ENCODE data around the gene CPLX1. TPM values are rescaled to one million over a fixed set of nuclear protein-coding genes. Genes with fewer than 3 reads are reported as not detected.

Gene CPLX1
- total RNA-seq, result 1 to 10 TPM in 3 of 5 donors, under 1 TPM in 2; 0.73 to 2.6 (median 1.2) TPM
- 0.15 TPM for total RNA-seq (2013)
- 0.11 to 1.5 (median 0.55) reads per million in 29 experiments for total RNA-seq

DNA sequence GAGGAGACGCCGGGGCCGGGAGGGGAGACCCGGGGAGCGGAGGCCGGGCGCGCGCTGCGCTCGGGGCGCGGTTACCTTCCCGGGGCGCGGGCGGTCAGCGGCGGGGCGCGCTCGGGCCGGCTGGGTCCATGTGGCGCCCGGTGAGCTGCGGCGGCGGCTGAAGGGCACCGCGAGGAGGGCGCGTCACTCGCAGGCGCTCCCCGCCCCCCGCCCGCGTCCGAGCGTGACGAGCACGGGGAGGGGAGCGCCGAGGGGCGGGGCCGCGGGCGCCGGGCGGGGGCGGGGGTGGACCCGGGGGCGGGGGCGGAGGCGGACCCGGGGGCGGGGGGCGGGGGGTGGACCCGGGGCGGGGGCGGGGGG is at the start of gene CPLX1:
Gene CPLX1 (minus strand): TSS at position 159 of the 360 bp plus-strand sequence. CDS start 1,607 bp downstream, outside the sequence.
- H3K4me1 Mint-ChIP-seq, result peaks cover 0 to 8% (median 7%) of the 10 kb centered on the region in 3 donors

DNA sequence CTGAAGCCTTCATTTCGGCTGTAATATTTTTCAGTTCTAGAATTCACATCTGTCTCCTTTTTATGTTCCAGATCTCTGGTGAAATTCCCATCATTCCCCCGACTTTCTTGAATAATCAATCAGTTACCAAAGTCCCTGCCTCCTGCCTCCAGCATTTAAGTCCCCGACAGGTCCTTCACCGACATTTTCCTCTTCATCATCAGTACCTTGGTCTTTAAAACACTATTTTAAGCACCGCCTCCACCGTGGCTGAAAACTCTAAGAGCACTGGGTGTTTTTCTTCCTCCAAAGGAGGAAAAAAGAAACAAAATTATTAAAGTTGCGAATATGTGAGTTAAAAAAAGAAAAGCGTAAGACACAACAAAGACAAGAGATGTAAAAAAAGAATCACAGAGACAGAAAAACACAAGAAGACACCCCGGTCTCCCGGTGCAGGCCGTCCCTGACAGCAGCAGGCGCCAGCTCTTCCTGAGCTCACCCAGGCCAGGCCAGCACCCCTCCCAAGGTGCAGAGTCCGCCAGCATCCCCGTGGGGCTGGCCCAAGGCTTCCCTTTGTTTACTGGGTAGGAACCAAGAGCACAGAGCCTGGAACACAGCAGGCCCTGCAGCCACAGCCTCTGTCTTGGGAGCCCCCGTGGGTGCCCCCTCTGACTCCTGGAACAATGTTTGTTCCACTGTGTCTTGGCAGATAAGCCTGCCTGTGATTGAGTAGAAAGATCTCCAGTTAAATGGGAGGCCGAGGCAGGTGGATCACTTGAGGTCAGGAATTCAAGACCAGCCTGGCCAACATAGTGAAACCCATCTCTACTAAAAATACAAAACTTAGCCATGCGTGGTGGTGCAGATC is 49.3 kb upstream of the CPLX1 start:
- no peaks in the 10 kb centered on the region for H3K27me3 ChIP-seq (replicated peaks in 1 of 2; ENCODE audit: control insufficient read depth in 2 of 2, extremely low read depth in 1 of 2, insufficient read depth in 2 of 2, low read length in 1 of 2)
- H3K4me1 ChIP-seq (ENCODE audit: control insufficient read depth in 1 of 2, extremely low read depth in 1 of 2, insufficient read depth in 2 of 2, low read length in 2 of 2), result peaks cover 0 to 20% of the 10 kb centered on the region in 2 experiments
- H3K9me3 Mint-ChIP-seq, result no peaks in the 10 kb centered on the region
- no peak overlapping the region for H3K27ac ChIP-seq (ENCODE audit: low read length)
- no peak overlapping the region for H3K4me3 ChIP-seq (ENCODE audit: control insufficient read depth in 1 of 2, extremely low read depth in 1 of 2, low read length in 1 of 2)
- CTCF ChIA-PET, result no interaction called here
- H3K27ac Mint-ChIP-seq, result peak overlapping the region; percentile 5 to 10
- H3K36me3 ChIP-seq (ENCODE audit: control insufficient read depth in 2 of 2, extremely low read depth in 1 of 2, insufficient read depth in 1 of 2, low read length in 1 of 2), result peaks cover 24 to 62% of the 10 kb centered on the region in 2 donors
- H3K9me3 ChIP-seq, result no peaks in the 10 kb centered on the region
- POLR2A ChIA-PET, result no interaction called here
- H3K36me3 Mint-ChIP-seq, result peaks cover 40% of the 10 kb centered on the region
- no peaks in the 10 kb centered on the region for H3K27me3 Mint-ChIP-seq
- DNase-seq (no peak), ATAC-seq (replicated peaks in 1 of 4) (no peak)
- peaks cover 23 to 41% (median 27%) of the 10 kb centered on the region in 3 donors for H3K4me1 Mint-ChIP-seq
- 93% methylated on average over 6 of the region's 17 CpGs for WGBS (ENCODE audit: insufficient coverage)
- H3K4me3 Mint-ChIP-seq, result no peak overlapping the region

More for the DNA sequence above, at the start of gene CPLX1:
- CTCF ChIA-PET, result interaction anchor here in 1 of 2 donors (0.7 kb wide), 1 partner anchor 372 kb away, joined by 6 read pairs; no protein-coding TSS in a partner anchor
- Histone ChIP-seq H3K36me3 (ENCODE audit: control insufficient read depth in 2 of 2, extremely low read depth in 1 of 2, insufficient read depth in 1 of 2, low read length in 1 of 2) (no peaks in the 10 kb centered on the region), H3K4me1 (ENCODE audit: control insufficient read depth in 1 of 2, extremely low read depth in 1 of 2, insufficient read depth in 2 of 2, low read length in 2 of 2) (peaks cover 0 to 19% of the 10 kb centered on the region in 2 experiments), H3K27ac (ENCODE audit: low read length) (no peak within 1 kb of the TSS), H3K9me3 (no peaks in the 10 kb centered on the region), H3K27me3 (replicated peaks in 1 of 2; ENCODE audit: control insufficient read depth in 2 of 2, extremely low read depth in 1 of 2, insufficient read depth in 2 of 2, low read length in 1 of 2) (peaks cover 3 to 87% of the 10 kb centered on the region in 2 experiments), H3K4me3 (ENCODE audit: control insufficient read depth in 1 of 2, extremely low read depth in 1 of 2, low read length in 1 of 2) (peak within 1 kb of the TSS in 1 of 2 donors; percentile 19)
- DNase-seq, result peak in 4 of 35 experiments; percentile 3 to 47 (median 15)
- Mint-ChIP-seq H3K27ac (no peak within 1 kb of the TSS), H3K4me3 (peak within 1 kb of the TSS in 2 of 3 donors; percentile 21 to 61), H3K36me3 (peaks cover 3% of the 10 kb centered on the region), H3K27me3 (peaks cover 33 to 59% of the 10 kb centered on the region in 2 donors), H3K9me3 (no peaks in the 10 kb centered on the region)
- POLR2A ChIA-PET, result no interaction called here
- ATAC-seq (replicated peaks in 1 of 4), result peak in 3 of 4 experiments; percentile 13 to 48 (median 15)
- 6% methylated on average over 26 of the region's 61 CpGs for WGBS (ENCODE audit: insufficient coverage)

DNA sequence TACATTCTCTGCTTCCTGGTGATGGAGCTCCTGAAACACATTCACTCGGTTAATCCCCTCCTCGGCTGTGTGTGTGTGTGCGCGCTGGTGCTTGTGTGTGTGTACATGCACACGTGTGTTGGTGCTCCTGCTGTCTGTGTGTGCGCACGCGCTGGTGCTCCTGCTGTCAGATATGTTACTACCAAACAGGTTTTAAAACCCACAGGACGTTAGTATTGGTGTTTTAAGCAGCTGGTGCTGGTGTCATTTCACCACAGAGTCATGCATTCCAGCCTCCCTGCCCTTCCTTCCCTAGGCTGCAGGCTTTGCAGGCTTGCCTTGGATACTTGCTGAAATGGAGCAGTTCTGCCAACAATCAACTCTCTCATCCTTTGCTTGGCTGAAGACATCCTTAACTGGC is 48.1 kb upstream of the CPLX1 start:
- ChIA-PET CTCF (no interaction called here), POLR2A (no interaction called here)
- H3K36me3 ChIP-seq (ENCODE audit: control insufficient read depth in 2 of 2, extremely low read depth in 1 of 2, insufficient read depth in 1 of 2, low read length in 1 of 2), result peaks cover 25 to 62% of the 10 kb centered on the region in 2 donors
- no peak overlapping the region for H3K27ac ChIP-seq (ENCODE audit: low read length)
- H3K4me1 Mint-ChIP-seq, result peaks cover 12 to 30% (median 18%) of the 10 kb centered on the region in 3 donors
- no peak overlapping the region for H3K4me3 Mint-ChIP-seq
- DNase-seq, result no peak
- no peak overlapping the region for H3K4me3 ChIP-seq (ENCODE audit: control insufficient read depth in 1 of 2, extremely low read depth in 1 of 2, low read length in 1 of 2)
- H3K9me3 ChIP-seq, result no peaks in the 10 kb centered on the region
- no peaks in the 10 kb centered on the region for H3K27me3 ChIP-seq (replicated peaks in 1 of 2; ENCODE audit: control insufficient read depth in 2 of 2, extremely low read depth in 1 of 2, insufficient read depth in 2 of 2, low read length in 1 of 2)
- no peak overlapping the region for H3K27ac Mint-ChIP-seq
- no CpG with 5 or more reads among the region's 9 CpGs for WGBS (ENCODE audit: insufficient coverage)
- ATAC-seq (replicated peaks in 1 of 4), result no peak
- peaks cover 0 to 11% of the 10 kb centered on the region in 2 experiments for H3K4me1 ChIP-seq (ENCODE audit: control insufficient read depth in 1 of 2, extremely low read depth in 1 of 2, insufficient read depth in 2 of 2, low read length in 2 of 2)
- no peaks in the 10 kb centered on the region for H3K9me3 Mint-ChIP-seq
- H3K27me3 Mint-ChIP-seq, result no peaks in the 10 kb centered on the region
- H3K36me3 Mint-ChIP-seq, result peaks cover 47% of the 10 kb centered on the region

DNA sequence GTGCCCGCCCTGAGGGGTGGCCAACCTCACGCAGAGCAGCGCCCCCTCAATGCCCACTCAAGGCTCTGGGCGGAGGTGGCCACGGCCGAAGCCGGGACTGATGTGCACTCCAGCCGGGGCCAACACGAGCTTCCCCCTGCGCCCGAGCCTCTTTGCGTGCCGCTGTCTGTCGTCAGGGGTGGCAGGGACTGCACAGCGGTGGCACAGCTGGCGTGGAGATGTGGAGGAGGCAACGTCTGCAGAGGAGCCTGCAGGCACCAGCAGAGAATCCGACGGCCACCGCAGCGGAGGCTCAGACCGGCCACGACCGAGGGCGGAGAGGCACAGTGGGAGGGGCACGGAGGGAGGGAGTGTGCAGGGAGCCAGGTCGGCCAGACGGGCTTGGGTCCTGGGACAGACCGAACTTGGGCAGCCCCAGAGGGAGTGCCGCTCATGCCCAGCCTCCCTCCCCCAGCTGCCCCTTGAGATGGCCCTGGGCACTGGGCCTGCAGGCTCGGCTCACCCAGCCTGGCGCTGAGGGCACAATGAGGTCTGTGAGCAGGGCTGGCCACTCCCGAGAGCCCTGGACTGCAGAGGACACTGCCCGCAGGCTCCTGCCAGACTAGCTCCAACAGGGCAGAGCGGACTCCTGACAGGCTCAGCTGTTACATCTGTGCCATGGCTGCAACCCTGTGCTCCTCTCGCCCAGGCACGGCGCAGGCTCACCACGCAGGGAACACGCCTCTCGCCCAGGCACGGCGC is 46.5 kb upstream of the CPLX1 start:
- Mint-ChIP-seq H3K4me3 (no peak overlapping the region), H3K36me3 (peaks cover 46% of the 10 kb centered on the region), H3K4me1 (peaks cover 0 to 18% (median 6%) of the 10 kb centered on the region in 3 donors), H3K27ac (no peak overlapping the region), H3K27me3 (no peaks in the 10 kb centered on the region), H3K9me3 (no peaks in the 10 kb centered on the region)
- Histone ChIP-seq H3K27ac (ENCODE audit: low read length) (no peak overlapping the region), H3K27me3 (replicated peaks in 1 of 2; ENCODE audit: control insufficient read depth in 2 of 2, extremely low read depth in 1 of 2, insufficient read depth in 2 of 2, low read length in 1 of 2) (no peaks in the 10 kb centered on the region), H3K4me1 (ENCODE audit: control insufficient read depth in 1 of 2, extremely low read depth in 1 of 2, insufficient read depth in 2 of 2, low read length in 2 of 2) (no peaks in the 10 kb centered on the region), H3K9me3 (no peaks in the 10 kb centered on the region), H3K36me3 (ENCODE audit: control insufficient read depth in 2 of 2, extremely low read depth in 1 of 2, insufficient read depth in 1 of 2, low read length in 1 of 2) (peaks cover 33 to 68% of the 10 kb centered on the region in 2 donors), H3K4me3 (ENCODE audit: control insufficient read depth in 1 of 2, extremely low read depth in 1 of 2, low read length in 1 of 2) (no peak overlapping the region)
- CTCF ChIA-PET, result no interaction called here
- POLR2A ChIA-PET, result no interaction called here
- peak in 1 of 4 experiments; percentile 10 for ATAC-seq (replicated peaks in 1 of 4)
- DNase-seq, result no peak
- 96% methylated on average over 42 of the region's 43 CpGs for WGBS (ENCODE audit: insufficient coverage)

DNA sequence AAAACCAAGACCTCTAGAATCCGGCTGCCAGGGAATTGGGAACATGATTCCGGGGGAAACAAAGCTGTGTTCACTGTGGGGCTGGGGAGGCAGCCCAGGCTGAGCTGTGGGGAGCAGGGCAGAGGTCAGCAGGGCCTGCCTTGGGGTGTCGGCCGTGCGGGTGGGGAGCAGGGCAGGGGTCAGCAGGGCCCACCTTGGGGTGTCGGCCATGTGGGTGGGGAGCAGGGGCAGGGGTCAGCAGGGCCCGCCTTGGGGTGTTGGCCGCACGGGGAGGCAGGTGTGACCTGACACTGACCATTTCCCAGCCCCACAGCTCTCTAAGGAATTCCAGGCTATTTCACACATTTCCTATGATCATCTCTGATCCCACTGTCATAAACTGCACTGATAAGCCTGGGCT is 45.6 kb upstream of the CPLX1 start:
- Histone ChIP-seq H3K27me3 (replicated peaks in 1 of 2; ENCODE audit: control insufficient read depth in 2 of 2, extremely low read depth in 1 of 2, insufficient read depth in 2 of 2, low read length in 1 of 2) (no peaks in the 10 kb centered on the region), H3K4me3 (ENCODE audit: control insufficient read depth in 1 of 2, extremely low read depth in 1 of 2, low read length in 1 of 2) (no peak overlapping the region), H3K4me1 (ENCODE audit: control insufficient read depth in 1 of 2, extremely low read depth in 1 of 2, insufficient read depth in 2 of 2, low read length in 2 of 2) (no peaks in the 10 kb centered on the region), H3K9me3 (no peaks in the 10 kb centered on the region), H3K27ac (ENCODE audit: low read length) (no peak overlapping the region), H3K36me3 (ENCODE audit: control insufficient read depth in 2 of 2, extremely low read depth in 1 of 2, insufficient read depth in 1 of 2, low read length in 1 of 2) (peaks cover 35 to 68% of the 10 kb centered on the region in 2 donors)
- Mint-ChIP-seq H3K4me3 (no peak overlapping the region), H3K27ac (no peak overlapping the region), H3K9me3 (no peaks in the 10 kb centered on the region), H3K36me3 (peaks cover 46% of the 10 kb centered on the region), H3K27me3 (no peaks in the 10 kb centered on the region), H3K4me1 (peaks cover 0 to 18% (median 2%) of the 10 kb centered on the region in 3 donors)
- POLR2A ChIA-PET, result no interaction called here
- DNase-seq, result no peak
- no peak for ATAC-seq (replicated peaks in 1 of 4)
- 100% methylated on average over 3 of the region's 9 CpGs for WGBS (ENCODE audit: insufficient coverage)
- CTCF ChIA-PET, result no interaction called here

DNA sequence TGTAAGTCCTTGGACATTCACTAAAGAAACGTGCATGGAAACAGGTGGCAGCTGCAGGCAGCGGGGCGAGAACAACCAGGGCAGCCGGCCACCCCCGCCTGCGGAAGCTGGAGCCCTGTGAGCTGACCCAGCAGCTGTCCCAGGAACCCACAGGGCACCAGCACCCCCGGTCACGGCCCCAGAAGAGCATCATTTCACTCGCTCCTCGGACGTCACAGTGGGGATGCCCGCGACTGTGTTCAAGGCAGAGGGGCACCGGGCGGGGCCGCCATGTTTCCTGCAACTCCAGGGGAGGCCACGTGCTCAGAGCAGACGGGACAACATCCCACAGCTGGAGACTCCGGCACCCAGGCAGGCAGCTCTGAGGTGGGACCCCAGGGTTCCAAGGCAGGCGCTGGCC is 45.0 kb upstream of the CPLX1 start:
- no peaks in the 10 kb centered on the region for H3K9me3 Mint-ChIP-seq
- H3K27me3 Mint-ChIP-seq, result no peaks in the 10 kb centered on the region
- 97% methylated on average over 20 of the region's 20 CpGs for WGBS (ENCODE audit: insufficient coverage)
- no peak overlapping the region for H3K27ac Mint-ChIP-seq
- ATAC-seq (replicated peaks in 1 of 4) (no peak), DNase-seq (no peak)
- H3K4me3 Mint-ChIP-seq, result no peak overlapping the region
- no peaks in the 10 kb centered on the region for H3K27me3 ChIP-seq (replicated peaks in 1 of 2; ENCODE audit: control insufficient read depth in 2 of 2, extremely low read depth in 1 of 2, insufficient read depth in 2 of 2, low read length in 1 of 2)
- no peaks in the 10 kb centered on the region for H3K9me3 ChIP-seq
- no peak overlapping the region for H3K27ac ChIP-seq (ENCODE audit: low read length)
- H3K4me1 Mint-ChIP-seq, result peaks cover 0 to 18% (median 2%) of the 10 kb centered on the region in 3 donors
- ChIA-PET POLR2A (no interaction called here), CTCF (no interaction called here)
- H3K36me3 ChIP-seq (ENCODE audit: control insufficient read depth in 2 of 2, extremely low read depth in 1 of 2, insufficient read depth in 1 of 2, low read length in 1 of 2), result peaks cover 35 to 68% of the 10 kb centered on the region in 2 donors
- H3K4me3 ChIP-seq (ENCODE audit: control insufficient read depth in 1 of 2, extremely low read depth in 1 of 2, low read length in 1 of 2), result no peak overlapping the region
- H3K36me3 Mint-ChIP-seq, result peaks cover 44% of the 10 kb centered on the region
- no peaks in the 10 kb centered on the region for H3K4me1 ChIP-seq (ENCODE audit: control insufficient read depth in 1 of 2, extremely low read depth in 1 of 2, insufficient read depth in 2 of 2, low read length in 2 of 2)

All from T-cell (primary cell).